Peyer's patch (tissue), 4 donors: ENCODE results near the gene NCOA3. TPM values are rescaled to one million over a fixed set of nuclear protein-coding genes. Genes with fewer than 3 reads are reported as not detected.

Source experiments
- DNase-seq, 3 donors: peaks; one replicate each; pipeline ENCODE4 v3.0.0-alpha.2; 2017 to 2019
- H3K27ac ChIP-seq, 4 donors: fragments of 200-600 bp; sonication (generic); one replicate each; pipeline ENCODE4 v1.5.1; 2016 to 2019
- H3K27me3 ChIP-seq, 2 donors: fragments of 200-600 bp; sonication (generic); one replicate each; pipeline ENCODE4 v1.5.1; 2019
- H3K36me3 ChIP-seq, 3 donors: fragments of 200-600 bp; sonication (generic); one replicate each; pipeline ENCODE4 v1.5.1; 2016 to 2019
- H3K4me1 ChIP-seq, 4 donors: fragments of 200-600 bp; sonication (generic); one replicate each; pipeline ENCODE4 v1.5.1; 2016 to 2019
- H3K4me3 ChIP-seq, 4 donors: fragments of 200-600 bp; sonication (generic); 1 replicate in 3 of 4; 2 replicates in 1 of 4; pipeline ENCODE4 v1.5.1; 2016 to 2019; ENCODE audit warnings: mild to moderate bottlenecking in 1 of 4
- H3K9me3 ChIP-seq, 4 donors: fragments of 200-600 bp; sonication (generic); one replicate each; pipeline ENCODE4 v1.5.1; 2016 to 2019; ENCODE audit warnings: mild to moderate bottlenecking in 1 of 4
- CTCF ChIP-seq, 6 experiments: fragments of 450-650 bp in 4 of 6; fragments of 200-600 bp in 2 of 6; sonication (generic) in 1 of 6; IDR thresholded peaks; one replicate each; pipeline ENCODE4 v1.5.1; 2017 to 2019; ENCODE audit warnings: antibody characterized with exemption in 6 of 6, mild to moderate bottlenecking in 3 of 6, moderate library complexity in 1 of 6
- POLR2A ChIP-seq, 2 donors: fragments of 450-650 bp; IDR thresholded peaks; one replicate each; pipeline ENCODE4 v1.5.1; 2017; ENCODE audit warnings: antibody characterized with exemption in 2 of 2, mild to moderate bottlenecking in 2 of 2, moderate library complexity in 2 of 2
- total RNA-seq, 4 donors: library from RNA; depleted of rRNA; stranded (reverse); fragments of >200 nt; gene quantifications; one replicate each; pipeline ENCODE4 v1.1.0, GENCODE V29; 2016

Gene NCOA3
- total RNA-seq, 4 donors from 2014 or later = 17.9 to 99.9 (median 26.6) TPM

- no peak for DNase-seq
- no peaks in the 10 kb centered on the region for H3K4me1 ChIP-seq
- TF ChIP-seq CTCF (IDR thresholded peaks at IDR 0.05) = no peak
- TF ChIP-seq POLR2A (IDR thresholded peaks at IDR 0.05) = no peak
- no peaks in the 10 kb centered on the region for H3K36me3 ChIP-seq
- H3K27ac ChIP-seq = no peak overlapping the region
- no peak overlapping the region for H3K4me3 ChIP-seq
- H3K27me3 ChIP-seq = no peaks in the 10 kb centered on the region
- no peaks in the 10 kb centered on the region for H3K9me3 ChIP-seq
Observed at GRCh38 chr20:47672886-47673670, 171.4 kb downstream of the NCOA3 start.

GRCh38 chr20:47673671-47673955 is 171.9 kb downstream of the NCOA3 start:
- Histone ChIP-seq H3K9me3 (no peaks in the 10 kb centered on the region), H3K4me1 (no peaks in the 10 kb centered on the region), H3K4me3 (no peak overlapping the region), H3K27me3 (no peaks in the 10 kb centered on the region), H3K36me3 (no peaks in the 10 kb centered on the region), H3K27ac (no peak overlapping the region)
- TF ChIP-seq CTCF (IDR thresholded peaks at IDR 0.05) (no peak), POLR2A (IDR thresholded peaks at IDR 0.05) (no peak)
- no peak for DNase-seq

- no peak overlapping the region for H3K4me3 ChIP-seq
- H3K9me3 ChIP-seq = no peaks in the 10 kb centered on the region
- TF ChIP-seq CTCF (IDR thresholded peaks at IDR 0.05) (no peak), POLR2A (IDR thresholded peaks at IDR 0.05) (no peak)
- DNase-seq = no peak
- no peaks in the 10 kb centered on the region for H3K36me3 ChIP-seq
- no peaks in the 10 kb centered on the region for H3K27me3 ChIP-seq
- H3K4me1 ChIP-seq = no peaks in the 10 kb centered on the region
- H3K27ac ChIP-seq = no peak overlapping the region
Observed at GRCh38 chr20:47674145-47674544, 172.5 kb downstream of the NCOA3 start.

- H3K4me3 ChIP-seq = no peak overlapping the region
- DNase-seq = no peak
- H3K27ac ChIP-seq = no peak overlapping the region
- H3K4me1 ChIP-seq = no peaks in the 10 kb centered on the region
- H3K36me3 ChIP-seq = no peaks in the 10 kb centered on the region
- no peaks in the 10 kb centered on the region for H3K27me3 ChIP-seq
- no peaks in the 10 kb centered on the region for H3K9me3 ChIP-seq
- TF ChIP-seq CTCF (IDR thresholded peaks at IDR 0.05) = no peak
- no peak for TF ChIP-seq POLR2A (IDR thresholded peaks at IDR 0.05)
Observed at GRCh38 chr20:47674686-47675085, 173.0 kb downstream of the NCOA3 start.

- H3K9me3 ChIP-seq = no peaks in the 10 kb centered on the region
- no peak overlapping the region for H3K27ac ChIP-seq
- DNase-seq = no peak
- TF ChIP-seq CTCF (IDR thresholded peaks at IDR 0.05) = no peak
- no peak for TF ChIP-seq POLR2A (IDR thresholded peaks at IDR 0.05)
- no peaks in the 10 kb centered on the region for H3K36me3 ChIP-seq
- H3K4me1 ChIP-seq = no peaks in the 10 kb centered on the region
- no peaks in the 10 kb centered on the region for H3K27me3 ChIP-seq
- H3K4me3 ChIP-seq = no peak overlapping the region
Observed at GRCh38 chr20:47675190-47676142, 173.8 kb downstream of the NCOA3 start.
